WTC11 (cell line): ENCODE data around the gene CNTNAP2.

ENCODE experiments used
- CBFB ChIP-seq: sonication (generic); formaldehyde crosslinking; IDR thresholded peaks from 2 replicates; pipeline ENCODE4 v1.8.1; 2022; ENCODE audit warnings: mild to moderate bottlenecking, low read depth, missing genetic modification reagents
- ELF4 ChIP-seq: sonication (generic); formaldehyde crosslinking; IDR thresholded peaks from 2 replicates; pipeline ENCODE4 v1.8.1; 2022; ENCODE audit warnings: low read depth, mild to moderate bottlenecking, moderate library complexity, missing genetic modification reagents
- FOXJ3 ChIP-seq: sonication (generic); formaldehyde crosslinking; IDR thresholded peaks from 2 replicates; pipeline ENCODE4 v1.9.0; 2021; ENCODE audit warnings: missing genetic modification reagents, mild to moderate bottlenecking, borderline replicate concordance
- FOXK1 ChIP-seq: sonication (generic); formaldehyde crosslinking; IDR thresholded peaks from 2 replicates; pipeline ENCODE4 v1.8.0; 2022; ENCODE audit warnings: mild to moderate bottlenecking, moderate library complexity, missing genetic modification reagents
- NFE2L1 ChIP-seq: sonication (generic); formaldehyde crosslinking; IDR thresholded peaks from 2 replicates; pipeline ENCODE4 v1.8.1; 2023; ENCODE audit warnings: missing genetic modification reagents
- SMAD3 ChIP-seq: sonication (generic); formaldehyde crosslinking; IDR thresholded peaks from 2 replicates; pipeline ENCODE4 v1.8.0; 2022; ENCODE audit warnings: missing genetic modification reagents, mild to moderate bottlenecking, borderline replicate concordance
- SP1 ChIP-seq: sonication (generic); formaldehyde crosslinking; conservative IDR thresholded peaks from 2 replicates; pipeline ENCODE4 v1.8.1; 2022; ENCODE audit warnings: missing genetic modification reagents
- TEAD4 ChIP-seq: sonication (generic); formaldehyde crosslinking; IDR thresholded peaks from 2 replicates; pipeline ENCODE4 v1.8.0; 2022; ENCODE audit warnings: mild to moderate bottlenecking, missing genetic modification reagents
- ZNF138 ChIP-seq: sonication (generic); formaldehyde crosslinking; conservative IDR thresholded peaks from 2 replicates; pipeline ENCODE4 v1.8.1; 2022; ENCODE audit warnings: mild to moderate bottlenecking, moderate library complexity, missing genetic modification reagents
- TF ChIP-seq, protein P1 (sequence below): sonication (generic); formaldehyde crosslinking; conservative IDR thresholded peaks from 2 replicates; pipeline ENCODE4 v1.8.1; 2022; ENCODE audit warnings: mild to moderate bottlenecking, missing genetic modification reagents
- TF ChIP-seq, protein P2 (sequence below): fragments of 200-600 bp; IDR thresholded peaks from 2 replicates; pipeline ENCODE4 v1.8.0; 2022; ENCODE audit warnings: antibody characterized with exemption
- TF ChIP-seq, protein P3 (sequence below): sonication (generic); formaldehyde crosslinking; IDR thresholded peaks from 2 replicates; pipeline ENCODE4 v1.8.0; 2022; ENCODE audit warnings: mild to moderate bottlenecking, missing genetic modification reagents

DNA sequence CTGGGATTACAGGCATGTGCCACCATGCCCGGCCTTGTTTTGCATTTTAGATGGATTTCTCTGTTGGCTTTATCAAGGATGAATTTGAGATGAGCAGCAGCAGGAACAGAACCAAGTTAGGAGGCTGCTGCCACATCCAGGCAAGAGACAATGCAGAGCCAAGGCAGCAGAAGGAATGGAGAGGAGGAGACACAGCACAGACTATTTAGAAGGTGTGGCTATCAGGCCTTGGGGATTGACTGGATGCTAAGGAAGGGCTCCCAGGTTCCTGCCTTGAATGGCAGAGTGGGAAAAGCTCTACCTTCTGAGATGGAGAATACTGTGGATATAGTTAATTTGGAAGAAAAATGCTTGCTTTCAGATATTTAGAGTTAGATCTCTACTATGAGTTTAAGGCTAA is 1989.3 kb downstream of the CNTNAP2 start:
- TF ChIP-seq SP1 (no peak), NFE2L1 (CRISPR knock-in tag) (no peak), FOXJ3 (CRISPR knock-in tag) (no peak), TEAD4 (CRISPR knock-in tag) (no peak), ELF4 (CRISPR knock-in tag) (no peak), ZNF138 (CRISPR knock-in tag) (no peak), CBFB (CRISPR knock-in tag) (no peak), SMAD3 (CRISPR knock-in tag) (no peak), FOXK1 (CRISPR knock-in tag) (no peak)
- TF ChIP-seq, protein P1, sequence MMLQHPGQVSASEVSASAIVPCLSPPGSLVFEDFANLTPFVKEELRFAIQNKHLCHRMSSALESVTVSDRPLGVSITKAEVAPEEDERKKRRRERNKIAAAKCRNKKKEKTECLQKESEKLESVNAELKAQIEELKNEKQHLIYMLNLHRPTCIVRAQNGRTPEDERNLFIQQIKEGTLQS (CRISPR knock-in tag): no peak
- TF ChIP-seq, protein P2, sequence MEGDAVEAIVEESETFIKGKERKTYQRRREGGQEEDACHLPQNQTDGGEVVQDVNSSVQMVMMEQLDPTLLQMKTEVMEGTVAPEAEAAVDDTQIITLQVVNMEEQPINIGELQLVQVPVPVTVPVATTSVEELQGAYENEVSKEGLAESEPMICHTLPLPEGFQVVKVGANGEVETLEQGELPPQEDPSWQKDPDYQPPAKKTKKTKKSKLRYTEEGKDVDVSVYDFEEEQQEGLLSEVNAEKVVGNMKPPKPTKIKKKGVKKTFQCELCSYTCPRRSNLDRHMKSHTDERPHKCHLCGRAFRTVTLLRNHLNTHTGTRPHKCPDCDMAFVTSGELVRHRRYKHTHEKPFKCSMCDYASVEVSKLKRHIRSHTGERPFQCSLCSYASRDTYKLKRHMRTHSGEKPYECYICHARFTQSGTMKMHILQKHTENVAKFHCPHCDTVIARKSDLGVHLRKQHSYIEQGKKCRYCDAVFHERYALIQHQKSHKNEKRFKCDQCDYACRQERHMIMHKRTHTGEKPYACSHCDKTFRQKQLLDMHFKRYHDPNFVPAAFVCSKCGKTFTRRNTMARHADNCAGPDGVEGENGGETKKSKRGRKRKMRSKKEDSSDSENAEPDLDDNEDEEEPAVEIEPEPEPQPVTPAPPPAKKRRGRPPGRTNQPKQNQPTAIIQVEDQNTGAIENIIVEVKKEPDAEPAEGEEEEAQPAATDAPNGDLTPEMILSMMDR: no peak
- TF ChIP-seq, protein P3, sequence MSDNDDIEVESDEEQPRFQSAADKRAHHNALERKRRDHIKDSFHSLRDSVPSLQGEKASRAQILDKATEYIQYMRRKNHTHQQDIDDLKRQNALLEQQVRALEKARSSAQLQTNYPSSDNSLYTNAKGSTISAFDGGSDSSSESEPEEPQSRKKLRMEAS: no peak
